Liver (tissue), 9 donors: ENCODE results near the gene FAM53C. TPM values are rescaled to one million over a fixed set of nuclear protein-coding genes. Genes with fewer than 3 reads are reported as not detected.

ENCODE experiments used
- DNase-seq: peaks from one replicate; pipeline ENCODE4 v3.0.0-alpha.2; 2017; ENCODE audit warnings: low spot score
- H3K27ac ChIP-seq, 2 donors: one replicate each; pipeline ENCODE4 v1.7.0; 2013; ENCODE audit warnings: inconsistent platforms in 2 of 2, low read length in 2 of 2, control low read depth in 1 of 2, low read depth in 1 of 2, mild to moderate bottlenecking in 1 of 2
- H3K27me3 ChIP-seq, 4 donors: one replicate each; pipeline versions ENCODE4 v1.6.1 to v1.7.0; 2013; ENCODE audit warnings: low read length in 3 of 4, inconsistent platforms in 1 of 4, mild to moderate bottlenecking in 1 of 4, moderate library complexity in 1 of 4; ENCODE audit not compliant: control insufficient read depth in 4 of 4, insufficient read depth in 4 of 4
- H3K36me3 ChIP-seq, 4 donors: one replicate each; pipeline versions ENCODE4 v1.6.1 to v1.7.0; 2013; ENCODE audit warnings: low read length in 3 of 4, mild to moderate bottlenecking in 3 of 4, low read depth in 1 of 4, moderate library complexity in 1 of 4; ENCODE audit not compliant: control insufficient read depth in 4 of 4, insufficient read depth in 3 of 4
- H3K4me1 ChIP-seq, 4 donors: one replicate each; pipeline versions ENCODE4 v1.6.1 to v1.7.0; 2013; ENCODE audit warnings: low read length in 3 of 4, mild to moderate bottlenecking in 3 of 4, moderate library complexity in 1 of 4; ENCODE audit not compliant: control insufficient read depth in 4 of 4, insufficient read depth in 4 of 4
- H3K4me3 ChIP-seq, 3 donors: one replicate each; pipeline versions ENCODE4 v1.6.1 to v1.7.0; 2013; ENCODE audit warnings: low read length in 3 of 3, control low read depth in 1 of 3, low read depth in 1 of 3, mild to moderate bottlenecking in 1 of 3
- H3K9ac ChIP-seq, 2 donors: one replicate each; pipeline ENCODE4 v1.7.0; 2013; ENCODE audit warnings: low read length in 2 of 2, mild to moderate bottlenecking in 2 of 2, moderate library complexity in 2 of 2, control low read depth in 1 of 2, low read depth in 1 of 2
- H3K9me3 ChIP-seq, 4 donors: one replicate each; pipeline versions ENCODE4 v1.6.1 to v1.7.0; 2013; ENCODE audit warnings: low read length in 3 of 4; ENCODE audit not compliant: control insufficient read depth in 4 of 4
- ATF3 ChIP-seq: IDR thresholded peaks from 2 replicates; pipeline ENCODE4 v1.6.1; 2016; ENCODE audit warnings: antibody characterized with exemption
- CTCF ChIP-seq: fragments of 150-350 bp; IDR thresholded peaks from 2 replicates; pipeline ENCODE4 v1.5.1; 2017; ENCODE audit warnings: improper control_type of control experiment, low read depth, low read length; ENCODE audit not compliant: missing input control
- EGR1 ChIP-seq, 2 donors: IDR thresholded peaks; 2 replicates each; pipeline ENCODE4 v1.6.1; 2016 to 2018; ENCODE audit warnings: antibody characterized with exemption in 2 of 2, low read depth in 2 of 2
- FOXA1 ChIP-seq: IDR thresholded peaks from 2 replicates; pipeline ENCODE4 v1.6.1; 2016; ENCODE audit warnings: antibody characterized with exemption
- FOXA2 ChIP-seq: IDR thresholded peaks from 2 replicates; pipeline ENCODE4 v1.6.1; 2016; ENCODE audit warnings: antibody characterized with exemption
- GABPA ChIP-seq, 2 donors: IDR thresholded peaks in 1 of 2; conservative IDR thresholded peaks in 1 of 2; 2 replicates each; pipeline ENCODE4 v1.6.1; 2016; ENCODE audit warnings: antibody characterized with exemption in 2 of 2, mild to moderate bottlenecking in 1 of 2, moderate library complexity in 1 of 2
- HNF4A ChIP-seq, 2 donors: conservative IDR thresholded peaks; 2 replicates each; pipeline ENCODE4 v1.6.1; 2016; ENCODE audit warnings: antibody characterized with exemption in 2 of 2, mild to moderate bottlenecking in 2 of 2
- HNF4G ChIP-seq: IDR thresholded peaks from 2 replicates; pipeline ENCODE4 v1.6.1; 2016; ENCODE audit warnings: antibody characterized with exemption
- JUND ChIP-seq, 2 donors: IDR thresholded peaks; 2 replicates each; pipeline ENCODE4 v1.6.1; 2016; ENCODE audit warnings: antibody characterized with exemption in 2 of 2
- MAX ChIP-seq: IDR thresholded peaks from 2 replicates; pipeline ENCODE4 v1.6.1; 2016; ENCODE audit warnings: antibody characterized with exemption
- NR2F2 ChIP-seq: IDR thresholded peaks from 2 replicates; pipeline ENCODE4 v1.6.1; 2016; ENCODE audit warnings: antibody characterized with exemption
- RAD21 ChIP-seq, 2 donors: IDR thresholded peaks; 2 replicates each; pipeline ENCODE4 v1.6.1; 2016; ENCODE audit warnings: antibody characterized with exemption in 2 of 2, mild to moderate bottlenecking in 2 of 2
- RXRA ChIP-seq, 2 donors: IDR thresholded peaks; 2 replicates each; pipeline ENCODE4 v1.6.1; 2017 to 2018; ENCODE audit warnings: antibody characterized with exemption in 2 of 2, mild to moderate bottlenecking in 1 of 2
- SP1 ChIP-seq: IDR thresholded peaks from 2 replicates; pipeline ENCODE4 v1.6.1; 2018; ENCODE audit warnings: antibody characterized with exemption, mild to moderate bottlenecking
- TAF1 ChIP-seq: conservative IDR thresholded peaks from 2 replicates; pipeline ENCODE4 v1.6.1; 2016; ENCODE audit warnings: antibody characterized with exemption, mild to moderate bottlenecking
- YY1 ChIP-seq: IDR thresholded peaks from 2 replicates; pipeline ENCODE4 v1.6.1; 2016; ENCODE audit warnings: antibody characterized with exemption, mild to moderate bottlenecking
- ZBTB33 ChIP-seq: IDR thresholded peaks from 2 replicates; pipeline ENCODE4 v1.6.1; 2016; ENCODE audit warnings: antibody characterized with exemption
- WGBS: extraction: QIAGEN DNeasy Blood & Tissue Kit; methylation state at CpG from one replicate; pipeline ENCODE4 v1.1.7; 2013; 5-methylcytosine and 5-hydroxymethylcytosine counted together
- polyA plus RNA-seq, 2 donors: library from polyadenylated mRNA; stranded (reverse) in 1 of 2; unstranded in 1 of 2; fragments of 200-250 nt in 1 of 2; fragments of >200 nt in 1 of 2; fragmentation: Nextera tagmentation in 1 of 2; extraction: Ambion mirVana in 1 of 2; gene quantifications; one replicate each; pipeline versions ENCODE4 v1.2.1 to v1.2.3, GENCODE V29; 2013 to 2015
- total RNA-seq, 2 donors: library from RNA; depleted of rRNA; stranded (reverse); fragments of >200 nt; gene quantifications; one replicate each; pipeline ENCODE4 v1.2.3, GENCODE V29; 2014
- TF ChIP-seq, protein P1 (sequence below): IDR thresholded peaks from 2 replicates; pipeline ENCODE4 v1.6.1; 2016; ENCODE audit warnings: antibody characterized with exemption, mild to moderate bottlenecking
- donor health status: healthy.
- donor health status: healthy.
- donor health status: healthy.
- donor health status: healthy.
- donor health status: healthy.

Gene FAM53C
- total and polyA plus RNA-seq, 4 donors, result 4.2 to 16.9 (median 8.9) TPM

GRCh38 chr5:138386290-138386689 lies 48.2 kb downstream of the FAM53C start:
- no peak overlapping the region for H3K4me3 ChIP-seq
- no peaks in the 10 kb centered on the region for H3K9me3 ChIP-seq
- WGBS, result 93% methylated on average over 10 of the region's 10 CpGs
- DNase-seq, result no peak
- TF ChIP-seq YY1, result no peak
- TF ChIP-seq MAX, result no peak
- no peak for TF ChIP-seq NR2F2
- TF ChIP-seq GABPA (IDR thresholded peaks at IDR 0.05 in 1 of 2, conservative IDR thresholded peaks at IDR 0.05 in 1 of 2), result no peak
- TF ChIP-seq SP1, result no peak
- TF ChIP-seq ATF3, result no peak
- TF ChIP-seq RXRA (IDR thresholded peaks at IDR 0.05), result no peak
- TF ChIP-seq EGR1 (IDR thresholded peaks at IDR 0.05; ENCODE audit: low read depth in 2 of 2), result no peak
- no peak for TF ChIP-seq TAF1
- no peak for TF ChIP-seq JUND (IDR thresholded peaks at IDR 0.05)
- TF ChIP-seq FOXA2, result no peak
- TF ChIP-seq HNF4A (conservative IDR thresholded peaks at IDR 0.05), result no peak
- no peak for TF ChIP-seq FOXA1
- TF ChIP-seq RAD21 (IDR thresholded peaks at IDR 0.05), result no peak
- TF ChIP-seq ZBTB33, result no peak
- TF ChIP-seq HNF4G, result no peak
- no peak for TF ChIP-seq CTCF
- TF ChIP-seq, protein P1, sequence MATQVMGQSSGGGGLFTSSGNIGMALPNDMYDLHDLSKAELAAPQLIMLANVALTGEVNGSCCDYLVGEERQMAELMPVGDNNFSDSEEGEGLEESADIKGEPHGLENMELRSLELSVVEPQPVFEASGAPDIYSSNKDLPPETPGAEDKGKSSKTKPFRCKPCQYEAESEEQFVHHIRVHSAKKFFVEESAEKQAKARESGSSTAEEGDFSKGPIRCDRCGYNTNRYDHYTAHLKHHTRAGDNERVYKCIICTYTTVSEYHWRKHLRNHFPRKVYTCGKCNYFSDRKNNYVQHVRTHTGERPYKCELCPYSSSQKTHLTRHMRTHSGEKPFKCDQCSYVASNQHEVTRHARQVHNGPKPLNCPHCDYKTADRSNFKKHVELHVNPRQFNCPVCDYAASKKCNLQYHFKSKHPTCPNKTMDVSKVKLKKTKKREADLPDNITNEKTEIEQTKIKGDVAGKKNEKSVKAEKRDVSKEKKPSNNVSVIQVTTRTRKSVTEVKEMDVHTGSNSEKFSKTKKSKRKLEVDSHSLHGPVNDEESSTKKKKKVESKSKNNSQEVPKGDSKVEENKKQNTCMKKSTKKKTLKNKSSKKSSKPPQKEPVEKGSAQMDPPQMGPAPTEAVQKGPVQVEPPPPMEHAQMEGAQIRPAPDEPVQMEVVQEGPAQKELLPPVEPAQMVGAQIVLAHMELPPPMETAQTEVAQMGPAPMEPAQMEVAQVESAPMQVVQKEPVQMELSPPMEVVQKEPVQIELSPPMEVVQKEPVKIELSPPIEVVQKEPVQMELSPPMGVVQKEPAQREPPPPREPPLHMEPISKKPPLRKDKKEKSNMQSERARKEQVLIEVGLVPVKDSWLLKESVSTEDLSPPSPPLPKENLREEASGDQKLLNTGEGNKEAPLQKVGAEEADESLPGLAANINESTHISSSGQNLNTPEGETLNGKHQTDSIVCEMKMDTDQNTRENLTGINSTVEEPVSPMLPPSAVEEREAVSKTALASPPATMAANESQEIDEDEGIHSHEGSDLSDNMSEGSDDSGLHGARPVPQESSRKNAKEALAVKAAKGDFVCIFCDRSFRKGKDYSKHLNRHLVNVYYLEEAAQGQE, result no peak
- no peaks in the 10 kb centered on the region for H3K4me1 ChIP-seq
- no peak overlapping the region for H3K9ac ChIP-seq
- no peaks in the 10 kb centered on the region for H3K27me3 ChIP-seq
- H3K27ac ChIP-seq, result no peak overlapping the region
- H3K36me3 ChIP-seq, result peaks cover 16 to 48% (median 36%) of the 10 kb centered on the region in 4 donors
